Measurements from ENCODE around the gene FEZ2.

The FEZ2 gene

DNA sequence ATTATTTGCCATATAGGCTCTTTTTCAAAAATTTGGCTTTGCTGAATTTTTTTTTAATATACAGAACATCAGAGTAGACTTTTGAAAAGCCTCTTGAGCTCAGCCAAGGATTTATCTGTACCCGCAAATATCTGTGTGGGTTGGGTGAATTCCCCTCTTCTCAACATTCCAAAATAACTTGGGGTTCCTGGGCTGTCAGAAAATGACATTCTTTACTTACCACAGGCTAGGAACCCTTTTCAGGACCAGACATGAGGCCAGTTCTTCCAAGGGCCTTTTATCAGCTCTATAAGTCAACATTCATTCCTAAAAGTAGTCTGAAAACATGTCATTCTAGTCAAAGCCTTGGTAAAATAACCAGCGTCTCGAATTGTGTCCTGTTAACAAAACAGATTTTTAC lies 28.8 kb upstream of the FEZ2 start:
- no peaks in the 10 kb centered on the region for H3K79me2 ChIP-seq (ENCODE audit: low read length)
- no peaks in the 10 kb centered on the region for H3K36me3 ChIP-seq (replicated peaks; ENCODE audit: low read depth, low read length)
- no peak overlapping the region for H3K4me3 ChIP-seq (ENCODE audit: low read length)
- H3K27me3 ChIP-seq (ENCODE audit: low read depth, low read length), result no peaks in the 10 kb centered on the region
- no peaks in the 10 kb centered on the region for H4K20me1 ChIP-seq (ENCODE audit: insufficient read depth, low read length)
- no peak overlapping the region for H2AFZ ChIP-seq (ENCODE audit: low read depth, low read length)
- no peaks in the 10 kb centered on the region for H3K4me1 ChIP-seq (ENCODE audit: low read length)
- H3K9me3 ChIP-seq (ENCODE audit: insufficient read depth, low read length), result peaks cover 4% of the 10 kb centered on the region; the same call in 1 of the 2 replicates
- H3K4me2 ChIP-seq (ENCODE audit: low read length), result no peak overlapping the region
- no peak overlapping the region for H3K9ac ChIP-seq (ENCODE audit: low read length)
- TF ChIP-seq EZH2phosphoT487 (IDR thresholded peaks at IDR 0.05; ENCODE audit: low read depth), result no peak
- TF ChIP-seq, protein P1, sequence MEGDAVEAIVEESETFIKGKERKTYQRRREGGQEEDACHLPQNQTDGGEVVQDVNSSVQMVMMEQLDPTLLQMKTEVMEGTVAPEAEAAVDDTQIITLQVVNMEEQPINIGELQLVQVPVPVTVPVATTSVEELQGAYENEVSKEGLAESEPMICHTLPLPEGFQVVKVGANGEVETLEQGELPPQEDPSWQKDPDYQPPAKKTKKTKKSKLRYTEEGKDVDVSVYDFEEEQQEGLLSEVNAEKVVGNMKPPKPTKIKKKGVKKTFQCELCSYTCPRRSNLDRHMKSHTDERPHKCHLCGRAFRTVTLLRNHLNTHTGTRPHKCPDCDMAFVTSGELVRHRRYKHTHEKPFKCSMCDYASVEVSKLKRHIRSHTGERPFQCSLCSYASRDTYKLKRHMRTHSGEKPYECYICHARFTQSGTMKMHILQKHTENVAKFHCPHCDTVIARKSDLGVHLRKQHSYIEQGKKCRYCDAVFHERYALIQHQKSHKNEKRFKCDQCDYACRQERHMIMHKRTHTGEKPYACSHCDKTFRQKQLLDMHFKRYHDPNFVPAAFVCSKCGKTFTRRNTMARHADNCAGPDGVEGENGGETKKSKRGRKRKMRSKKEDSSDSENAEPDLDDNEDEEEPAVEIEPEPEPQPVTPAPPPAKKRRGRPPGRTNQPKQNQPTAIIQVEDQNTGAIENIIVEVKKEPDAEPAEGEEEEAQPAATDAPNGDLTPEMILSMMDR (IDR thresholded peaks at IDR 0.05; ENCODE audit: low read depth, low read length), result no peak
- H3K27ac ChIP-seq (ENCODE audit: low read length), result no peak overlapping the region

DNA sequence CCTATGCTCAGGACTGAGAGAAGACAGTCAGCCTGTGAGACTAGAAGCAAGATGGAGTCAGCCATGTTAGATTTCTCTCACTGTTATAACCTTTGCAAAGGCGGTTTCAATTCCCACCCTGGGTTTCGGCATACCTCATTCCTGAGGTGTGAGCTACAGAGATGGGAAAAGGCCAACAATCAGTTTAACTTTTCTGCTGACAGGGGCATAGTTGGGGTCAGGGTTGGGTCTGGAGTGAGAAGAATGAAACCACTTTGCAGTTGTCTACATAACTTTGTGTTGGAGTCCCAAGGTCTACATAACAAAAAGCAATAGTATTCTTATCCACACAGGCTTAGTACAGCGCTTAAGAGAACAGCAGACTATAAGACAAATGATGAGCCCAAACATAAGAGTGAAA lies 28.1 kb upstream of the FEZ2 start:
- Histone ChIP-seq H2AFZ (ENCODE audit: low read depth, low read length) (no peak overlapping the region), H3K79me2 (ENCODE audit: low read length) (no peaks in the 10 kb centered on the region), H3K9ac (ENCODE audit: low read length) (no peak overlapping the region), H3K36me3 (replicated peaks; ENCODE audit: low read depth, low read length) (no peaks in the 10 kb centered on the region), H3K27me3 (ENCODE audit: low read depth, low read length) (no peaks in the 10 kb centered on the region), H4K20me1 (ENCODE audit: insufficient read depth, low read length) (no peaks in the 10 kb centered on the region), H3K4me1 (ENCODE audit: low read length) (no peaks in the 10 kb centered on the region), H3K9me3 (ENCODE audit: insufficient read depth, low read length) (peaks cover 4% of the 10 kb centered on the region; the same call in 1 of the 2 replicates), H3K4me3 (ENCODE audit: low read length) (no peak overlapping the region), H3K4me2 (ENCODE audit: low read length) (no peak overlapping the region), H3K27ac (ENCODE audit: low read length) (no peak overlapping the region)
- no peak for TF ChIP-seq EZH2phosphoT487 (IDR thresholded peaks at IDR 0.05; ENCODE audit: low read depth)
- TF ChIP-seq, protein P1 (IDR thresholded peaks at IDR 0.05; ENCODE audit: low read depth, low read length), result no peak

DNA sequence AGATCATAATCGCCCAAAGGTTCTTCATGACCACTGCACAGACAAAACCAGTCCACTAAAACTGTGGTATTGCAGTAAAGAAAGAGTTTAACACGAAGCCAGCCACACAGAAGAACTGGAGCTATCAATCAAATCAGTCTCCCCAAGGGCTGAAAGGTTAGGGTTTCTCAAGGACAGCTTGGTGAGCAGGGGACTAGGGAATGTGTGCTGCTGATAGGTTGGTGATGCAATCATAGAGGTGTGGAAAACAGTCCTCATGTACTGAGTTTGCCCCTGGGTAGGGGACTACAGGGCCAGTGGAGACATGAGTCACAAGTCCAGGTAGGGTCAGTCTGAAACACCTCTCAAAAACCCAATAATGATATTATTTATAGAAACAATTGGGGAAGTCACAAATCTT lies 27.3 kb upstream of the FEZ2 start:
- Histone ChIP-seq H3K79me2 (ENCODE audit: low read length) (no peaks in the 10 kb centered on the region), H2AFZ (ENCODE audit: low read depth, low read length) (no peak overlapping the region), H3K36me3 (replicated peaks; ENCODE audit: low read depth, low read length) (no peaks in the 10 kb centered on the region), H3K27ac (ENCODE audit: low read length) (no peak overlapping the region), H3K4me1 (ENCODE audit: low read length) (no peaks in the 10 kb centered on the region), H4K20me1 (ENCODE audit: insufficient read depth, low read length) (no peaks in the 10 kb centered on the region), H3K9ac (ENCODE audit: low read length) (no peak overlapping the region), H3K4me2 (ENCODE audit: low read length) (no peak overlapping the region), H3K9me3 (ENCODE audit: insufficient read depth, low read length) (peaks cover 4% of the 10 kb centered on the region; the same call in 1 of the 2 replicates), H3K4me3 (ENCODE audit: low read length) (no peak overlapping the region), H3K27me3 (ENCODE audit: low read depth, low read length) (no peaks in the 10 kb centered on the region)
- no peak for TF ChIP-seq EZH2phosphoT487 (IDR thresholded peaks at IDR 0.05; ENCODE audit: low read depth)
- TF ChIP-seq, protein P1 (IDR thresholded peaks at IDR 0.05; ENCODE audit: low read depth, low read length), result no peak

DNA sequence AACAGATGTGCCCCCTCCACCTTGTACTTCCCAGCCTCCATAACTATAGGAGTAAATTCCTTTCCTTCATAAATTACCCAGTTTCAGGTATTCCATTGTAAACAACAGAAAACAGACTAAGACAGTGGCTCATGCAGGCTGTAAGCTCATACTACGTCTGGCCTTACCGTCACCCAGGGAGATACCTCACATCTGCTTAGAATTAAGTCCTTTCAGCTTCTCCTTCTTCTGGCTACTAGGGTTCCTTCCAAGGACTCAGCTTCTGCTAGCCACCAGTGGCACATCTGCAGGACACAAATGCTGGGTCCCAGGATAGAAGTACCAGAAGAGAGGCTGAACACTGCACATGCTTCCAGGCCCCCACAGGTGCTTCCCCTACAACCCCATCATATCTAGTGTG lies 22.4 kb upstream of the FEZ2 start:
- Histone ChIP-seq H3K4me3 (ENCODE audit: low read length) (no peak overlapping the region), H2AFZ (ENCODE audit: low read depth, low read length) (no peak overlapping the region), H3K27me3 (ENCODE audit: low read depth, low read length) (no peaks in the 10 kb centered on the region), H3K4me1 (ENCODE audit: low read length) (no peaks in the 10 kb centered on the region), H3K79me2 (ENCODE audit: low read length) (no peaks in the 10 kb centered on the region), H4K20me1 (ENCODE audit: insufficient read depth, low read length) (no peaks in the 10 kb centered on the region), H3K36me3 (replicated peaks; ENCODE audit: low read depth, low read length) (no peaks in the 10 kb centered on the region), H3K9me3 (ENCODE audit: insufficient read depth, low read length) (peaks cover 2% of the 10 kb centered on the region; the same call in 1 of the 2 replicates), H3K9ac (ENCODE audit: low read length) (no peak overlapping the region), H3K4me2 (ENCODE audit: low read length) (no peak overlapping the region), H3K27ac (ENCODE audit: low read length) (no peak overlapping the region)
- TF ChIP-seq, protein P1 (IDR thresholded peaks at IDR 0.05; ENCODE audit: low read depth, low read length), result no peak
- no peak for TF ChIP-seq EZH2phosphoT487 (IDR thresholded peaks at IDR 0.05; ENCODE audit: low read depth)
